GM21786 (cell line): ENCODE measurements around the gene TLE3.
A peak's percentile ranks its signal among the peaks of the same experiment; 100 is the strongest.

ENCODE experiments used
- ATAC-seq: cut with Tn5 transposase; IDR thresholded peaks from one replicate; pipeline ENCODE4 v1.9.1; 2021; ENCODE audit not compliant: unreplicated experiment

The TLE3 gene

GRCh38 chr15:70050441-70050840 lies 47.3 kb downstream of the TLE3 start:
- ATAC-seq, result no peak

- ATAC-seq, result no peak
These were observed 47.9 kb downstream of the TLE3 start for GRCh38 chr15:70049701-70050301.

- no peak for ATAC-seq
These were observed 48.9 kb downstream of the TLE3 start for GRCh38 chr15:70048578-70049514.

- ATAC-seq, result no peak
These were observed 49.5 kb downstream of the TLE3 start for GRCh38 chr15:70048198-70048565.

GRCh38 chr15:70047386-70048197 lies 50.1 kb downstream of the TLE3 start:
- no peak for ATAC-seq

GRCh38 chr15:70046679-70047369 lies 50.9 kb downstream of the TLE3 start:
- no peak for ATAC-seq

GRCh38 chr15:70045045-70045444 lies 52.7 kb downstream of the TLE3 start:
- no peak for ATAC-seq

- ATAC-seq, result no peak
These were observed 53.5 kb downstream of the TLE3 start for GRCh38 chr15:70044168-70044567.

GRCh38 chr15:70043590-70043989 lies 54.1 kb downstream of the TLE3 start:
- ATAC-seq, result no peak

- no peak for ATAC-seq
These were observed 55.0 kb downstream of the TLE3 start for GRCh38 chr15:70042553-70043214.

- ATAC-seq, result no peak
These were observed 57.8 kb downstream of the TLE3 start for GRCh38 chr15:70039917-70040316.

- ATAC-seq, result no peak
These were observed 58.9 kb downstream of the TLE3 start for GRCh38 chr15:70038730-70039392.

- no peak for ATAC-seq
These were observed 60.5 kb downstream of the TLE3 start for GRCh38 chr15:70037292-70037640.

GRCh38 chr15:70036585-70037291 lies 61.0 kb downstream of the TLE3 start:
- ATAC-seq, result peak; percentile 78

- ATAC-seq, result peak; percentile 45
These were observed 62.0 kb downstream of the TLE3 start for GRCh38 chr15:70035719-70036077.

GRCh38 chr15:70035051-70035718 lies 62.5 kb downstream of the TLE3 start:
- ATAC-seq, result no peak

GRCh38 chr15:70034596-70034995 lies 63.1 kb downstream of the TLE3 start:
- no peak for ATAC-seq

- no peak for ATAC-seq
These were observed 63.6 kb downstream of the TLE3 start for GRCh38 chr15:70034141-70034540.
